ENCODE measurements around the gene KRTAP4-4.

- TF ChIP-seq CTCF (IDR thresholded peaks at IDR 0.05; ENCODE audit: low read length): no peak
- no peak for TF ChIP-seq EZH2 (IDR thresholded peaks at IDR 0.05; ENCODE audit: borderline replicate concordance, low read length)
Observed at GRCh38 chr17:41178843-41179616, 18.5 kb upstream of the KRTAP4-4 start.

Measured in OCI-LY1 (cell line).